Measurements from ENCODE around the gene MACROH2A1.
A peak's percentile ranks its signal among the peaks of the same experiment; 100 is the strongest.
"Not testable (repeated sequence)": the region's sequence is repeated elsewhere in the genome, so short reads cannot be mapped to it uniquely, and the experiment has no call there.

MACROH2A1 gene

DNA sequence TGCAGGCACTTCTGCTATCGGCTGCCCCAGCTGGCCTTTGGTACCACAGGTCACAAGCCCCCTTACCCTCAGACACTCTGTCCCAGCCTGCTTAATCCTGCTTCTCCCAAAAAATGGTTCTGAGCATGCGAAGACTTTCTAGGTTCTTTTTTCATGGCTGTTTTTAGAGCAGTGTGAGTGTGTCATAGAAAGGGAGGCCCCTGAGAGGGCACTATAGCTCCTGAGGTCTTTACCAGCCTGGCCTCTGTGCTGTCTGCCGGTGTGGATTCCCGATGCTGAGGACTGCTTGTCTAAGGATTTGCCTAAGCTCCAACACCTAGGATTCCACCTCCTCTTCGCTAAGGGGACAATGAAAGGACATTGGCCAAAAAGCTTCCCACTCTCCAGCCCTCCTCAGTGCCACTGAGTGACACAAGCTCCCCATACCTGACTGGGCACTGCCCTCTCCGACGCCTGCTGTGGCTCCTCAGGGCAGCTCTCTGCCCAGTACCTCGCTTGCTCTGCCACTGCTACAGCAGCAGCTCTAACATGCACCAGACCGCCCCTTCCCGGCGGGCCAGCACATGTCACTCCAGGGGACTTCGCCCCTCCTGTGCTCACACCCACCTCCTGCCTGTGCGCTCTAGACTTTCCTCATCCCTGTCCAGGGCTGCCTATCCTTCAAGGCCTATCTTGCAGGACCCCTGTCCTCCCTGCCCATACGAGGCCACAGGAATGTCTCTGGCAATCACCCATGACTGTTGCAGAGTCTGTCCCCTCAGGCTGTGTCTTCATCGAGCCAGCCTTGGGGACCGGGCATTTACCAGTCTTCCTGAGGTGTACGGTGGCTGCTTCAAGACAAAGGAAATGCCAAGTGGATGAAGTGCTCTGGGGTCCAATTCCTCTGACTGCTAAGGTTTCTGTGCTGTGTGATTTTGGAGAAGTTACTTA lies 21.0 kb downstream of the MACROH2A1 start:
- DNase-seq (ENCODE audit: low read depth in 2 of 2), result no peak

DNA sequence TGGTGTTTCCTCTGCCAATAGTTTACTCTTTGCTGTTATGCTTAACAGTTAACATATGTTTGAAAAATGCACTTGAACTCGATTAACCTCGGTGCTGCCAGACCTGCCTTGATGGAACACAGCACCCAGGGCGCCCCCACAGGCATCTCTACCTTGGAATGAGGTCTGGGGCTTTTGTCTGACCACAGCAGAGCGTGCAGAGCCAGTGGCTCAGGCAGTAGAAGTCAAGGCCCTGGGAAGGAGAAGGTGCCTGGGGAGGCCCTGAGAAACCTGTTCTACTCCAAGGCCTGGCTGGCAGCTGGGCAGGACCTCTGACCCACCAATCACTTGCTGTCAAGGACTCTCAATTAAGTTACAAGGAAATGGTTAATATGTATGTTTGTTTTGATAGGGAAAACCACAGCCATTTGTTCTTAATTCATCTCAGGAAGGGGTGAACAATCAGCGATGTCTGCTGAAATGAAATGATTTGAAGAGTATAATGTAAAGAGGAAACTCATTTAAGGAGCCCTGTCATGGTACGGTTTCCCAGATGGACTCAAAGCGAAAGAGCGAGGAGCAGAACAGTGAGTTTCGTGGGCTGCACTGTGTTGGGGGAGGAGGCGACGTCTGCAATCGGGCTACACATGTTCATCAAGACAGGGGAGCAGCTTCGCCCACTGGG lies 21.9 kb downstream of the MACROH2A1 start:
- DNase-seq (ENCODE audit: low read depth in 2 of 2), result peak in 1 of 2 donors; percentile 7

DNA sequence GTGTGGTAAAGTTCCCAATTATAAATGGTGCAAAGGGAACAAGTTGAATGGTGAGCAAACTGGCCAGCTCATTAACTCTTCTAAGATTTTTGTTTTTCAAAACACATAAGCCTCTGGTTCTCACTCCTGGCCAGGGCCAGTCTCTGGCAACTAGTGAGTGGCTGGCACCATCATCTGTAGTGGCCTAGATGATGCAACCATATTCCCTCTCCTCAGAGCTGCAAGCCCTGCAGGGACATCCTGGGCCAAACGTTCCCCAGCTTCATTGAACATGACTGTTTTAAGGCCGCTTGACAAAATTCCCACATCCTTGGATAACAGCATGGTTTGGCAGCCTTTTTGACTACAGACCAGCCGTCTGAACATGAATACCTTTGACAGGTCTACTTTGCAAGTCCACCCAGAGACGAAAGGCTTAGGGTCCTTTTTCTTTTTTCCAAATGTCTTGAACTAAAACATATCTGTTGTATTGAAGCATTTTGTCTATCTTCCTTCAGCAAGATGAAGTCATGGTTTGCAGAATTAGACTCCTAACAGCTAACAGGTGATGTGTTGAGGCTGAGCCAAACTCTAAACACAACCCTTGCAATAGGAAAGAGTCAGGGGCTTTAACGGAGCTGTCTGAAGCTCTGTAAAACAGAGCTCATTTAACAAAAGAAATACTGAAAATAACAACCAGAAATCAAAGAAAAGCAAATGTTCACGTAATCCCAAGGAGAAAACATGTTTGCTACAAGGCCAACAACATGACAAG lies 23.8 kb downstream of the MACROH2A1 start:
- DNase-seq (ENCODE audit: low read depth in 2 of 2), result no peak

- no peak for DNase-seq (ENCODE audit: low read depth in 2 of 2)
Observed at GRCh38 chr5:135373736-135374515, 25.1 kb downstream of the MACROH2A1 start.

DNA sequence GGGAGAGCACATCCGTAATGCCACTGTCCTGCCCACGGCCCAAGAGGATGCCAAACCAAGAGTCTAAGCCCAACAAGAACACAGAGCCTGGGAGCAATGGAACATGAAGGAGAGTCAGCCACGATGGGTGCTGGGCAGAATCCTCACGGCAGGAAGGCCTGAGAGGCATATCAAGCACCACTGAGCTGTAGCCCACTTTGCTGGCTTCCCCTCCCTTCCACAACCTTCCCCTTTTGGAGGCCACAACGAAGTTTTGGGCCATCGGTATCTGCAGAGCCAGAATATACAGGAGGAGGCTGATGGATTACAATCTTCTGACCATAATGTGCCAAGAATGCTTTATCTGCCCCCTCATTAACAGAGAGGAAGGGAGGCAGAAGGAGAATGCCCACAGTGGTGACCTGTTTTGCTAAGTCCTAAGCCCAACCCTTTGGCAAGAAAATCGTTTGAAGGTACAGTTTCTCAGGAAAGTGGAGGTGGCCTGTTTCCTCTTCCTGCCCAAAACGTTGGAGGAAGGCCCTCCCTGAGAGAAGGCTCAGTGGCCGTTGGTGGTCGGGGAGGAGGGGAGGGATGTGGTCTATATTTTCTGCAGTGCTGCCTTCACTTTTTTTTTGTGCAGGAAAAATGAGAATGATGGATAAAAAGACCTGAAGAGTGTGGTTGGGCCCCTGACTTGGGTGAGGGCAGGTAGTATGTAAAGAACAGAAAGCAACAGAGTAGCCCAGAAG lies 26.2 kb downstream of the MACROH2A1 start:
- DNase-seq (ENCODE audit: low read depth in 2 of 2), result no peak

DNA sequence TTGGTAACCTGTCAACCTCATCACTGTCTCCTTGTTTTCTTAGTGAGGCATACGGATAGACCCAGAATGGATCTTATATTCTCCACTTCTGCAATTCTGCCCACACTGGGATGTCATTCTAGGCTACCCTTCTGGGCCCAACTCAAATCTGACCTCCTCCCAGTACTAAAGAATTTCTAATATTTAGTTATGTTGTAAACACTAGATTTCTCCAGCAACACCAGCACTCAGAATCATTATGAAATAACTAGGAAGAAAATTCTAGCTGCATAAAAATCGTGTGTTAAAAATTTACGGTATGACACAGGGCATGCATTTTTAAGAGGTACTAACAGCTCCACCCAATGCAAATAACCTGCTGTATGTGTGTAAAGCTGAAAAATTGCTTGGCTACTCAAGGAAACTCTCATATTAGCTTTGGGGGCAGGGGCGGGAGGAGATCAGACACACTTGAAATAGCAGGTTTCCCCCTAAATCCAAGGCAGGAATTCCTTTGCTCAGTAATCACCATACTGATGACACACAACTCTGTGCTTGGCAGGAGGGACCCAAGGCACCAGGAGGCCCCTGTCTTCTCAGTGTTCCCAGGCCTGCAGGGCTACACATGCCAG lies 27.3 kb downstream of the MACROH2A1 start:
- no peak for DNase-seq (ENCODE audit: low read depth in 2 of 2)

DNA sequence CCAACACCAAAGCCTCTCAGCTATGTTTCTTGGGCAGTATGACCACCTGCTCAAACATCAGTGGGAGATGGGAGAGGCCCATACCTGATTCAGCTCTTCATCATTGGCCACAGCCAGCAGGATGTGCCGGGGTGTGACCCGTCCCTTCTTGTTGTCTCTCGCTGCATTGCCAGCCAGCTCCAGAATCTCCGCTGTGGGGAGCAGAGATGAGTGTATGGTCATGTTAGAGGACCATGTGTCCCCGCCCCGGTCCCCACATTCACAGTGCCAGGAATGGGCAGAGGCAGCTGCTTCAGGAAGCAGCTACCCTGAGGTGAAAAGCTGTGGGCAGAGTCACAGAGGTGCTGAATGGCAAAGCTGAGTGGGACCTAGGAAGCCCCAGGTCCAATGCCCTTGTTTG lies 29.1 kb downstream of the MACROH2A1 start:
- DNase-seq (ENCODE audit: low read depth in 2 of 2), result no peak

DNA sequence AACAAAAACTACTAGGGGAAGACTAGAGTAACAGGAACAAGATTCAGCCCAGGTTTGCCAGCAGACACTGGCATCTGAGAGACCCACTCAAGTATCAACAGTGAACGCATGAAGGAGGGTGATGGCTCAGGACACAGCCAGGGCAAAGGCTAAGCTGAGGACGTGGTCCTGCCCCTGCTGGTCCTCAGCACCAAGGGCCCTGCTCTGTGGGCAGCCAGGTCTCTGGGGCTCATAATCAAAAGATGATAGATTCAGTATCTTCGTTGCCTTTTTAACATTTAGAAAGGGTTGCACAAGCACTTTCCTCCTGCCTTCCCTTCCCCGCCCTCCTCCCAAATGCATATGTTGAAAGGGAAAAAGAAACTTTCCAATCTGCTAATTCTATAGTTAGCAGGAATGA lies 31.5 kb downstream of the MACROH2A1 start:
- DNase-seq (ENCODE audit: low read depth in 2 of 2), result no peak

DNA sequence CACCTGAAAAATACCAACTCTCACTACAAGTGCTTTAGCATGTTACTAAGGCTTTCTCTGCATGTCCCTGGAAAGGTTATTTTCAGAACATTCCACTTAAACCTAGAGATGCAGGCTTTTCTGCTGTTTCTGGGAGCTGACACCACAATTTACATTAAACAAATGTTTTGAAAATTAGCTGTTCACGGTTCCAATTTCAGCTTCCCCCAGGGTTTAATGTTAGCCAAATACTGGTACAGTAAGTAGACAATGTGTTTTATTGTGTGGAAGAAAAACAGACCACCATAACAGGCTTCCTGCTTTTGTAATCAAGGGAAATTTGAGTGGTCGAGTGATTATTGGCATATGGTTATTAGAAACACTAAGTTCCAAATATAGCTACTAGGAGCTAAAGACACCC lies 32.0 kb downstream of the MACROH2A1 start:
- no peak for DNase-seq (ENCODE audit: low read depth in 2 of 2)

- DNase-seq (ENCODE audit: low read depth in 2 of 2), result no peak
Observed at GRCh38 chr5:135365281-135365680, 33.8 kb downstream of the MACROH2A1 start.

- DNase-seq (ENCODE audit: low read depth in 2 of 2), result no peak
Observed at GRCh38 chr5:135364421-135365262, 34.4 kb downstream of the MACROH2A1 start.

GRCh38 chr5:135363342-135363741 lies 35.7 kb downstream of the MACROH2A1 start:
- not testable (repeated sequence) for DNase-seq (ENCODE audit: low read depth in 2 of 2)

- no peak for DNase-seq (ENCODE audit: low read depth in 2 of 2)
Observed at GRCh38 chr5:135362102-135362501, 36.9 kb downstream of the MACROH2A1 start.

GRCh38 chr5:135360278-135361274 lies 38.5 kb downstream of the MACROH2A1 start:
- DNase-seq (ENCODE audit: low read depth in 2 of 2), result no peak

- DNase-seq (ENCODE audit: low read depth in 2 of 2), result no peak
Observed at GRCh38 chr5:135359374-135360165, 39.5 kb downstream of the MACROH2A1 start.

GRCh38 chr5:135357685-135358084 lies 41.3 kb downstream of the MACROH2A1 start:
- DNase-seq (ENCODE audit: low read depth in 2 of 2), result no peak

DNA sequence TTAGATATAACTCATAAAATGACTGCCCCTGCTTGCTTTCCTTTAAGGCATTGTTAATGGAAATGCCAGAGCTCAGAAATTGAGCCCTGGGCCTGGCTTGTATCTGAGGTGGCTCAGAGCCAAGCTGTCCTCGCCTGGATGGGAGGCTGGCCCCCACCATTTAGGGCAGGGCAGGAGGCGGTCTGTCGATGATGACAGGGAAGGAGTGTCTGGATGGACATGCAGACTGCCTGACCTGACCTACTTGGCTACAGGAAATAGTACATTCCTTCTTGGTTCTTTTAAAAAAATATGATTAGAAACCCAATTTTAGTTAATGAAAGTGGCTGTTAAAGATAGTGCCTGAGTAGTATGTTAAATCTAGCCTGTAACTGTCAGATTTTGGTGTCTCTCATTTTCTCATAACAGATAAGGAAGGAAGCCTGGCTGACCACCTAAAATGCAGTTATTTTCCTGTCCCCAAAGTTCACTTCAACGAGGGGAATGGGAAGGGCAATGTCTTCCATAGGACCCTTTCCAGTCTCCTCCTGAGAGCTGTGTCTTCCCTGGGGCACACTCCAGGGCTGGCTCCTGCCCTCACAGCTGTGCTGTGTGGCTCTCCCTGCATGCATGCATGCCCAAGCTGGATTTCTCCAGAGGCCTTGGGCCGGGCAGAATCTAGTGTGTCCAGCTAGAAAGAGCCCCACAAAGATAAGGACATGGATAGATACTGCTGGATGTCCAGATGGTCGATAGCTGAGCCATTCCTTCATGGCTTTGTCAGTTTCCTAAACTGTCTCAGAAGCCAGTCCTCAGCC lies 42.3 kb downstream of the MACROH2A1 start:
- DNase-seq (ENCODE audit: low read depth in 2 of 2), result no peak

All from activated CD4-positive, alpha-beta T cell treated with anti-CD3 and anti-CD28 coated beads for 24 hours (primary cell).